GM18909 (cell line): ENCODE data around the gene HAL.
"Not testable (repeated sequence)": the region's sequence is repeated elsewhere in the genome, so short reads cannot be mapped to it uniquely, and the experiment has no call there.

Experiments used
- ATAC-seq: cut with Tn5 transposase; IDR thresholded peaks from one replicate; pipeline ENCODE4 v1.9.1; 2021; ENCODE audit warnings: mild to moderate bottlenecking; ENCODE audit not compliant: unreplicated experiment, poor library complexity

HAL gene

DNA sequence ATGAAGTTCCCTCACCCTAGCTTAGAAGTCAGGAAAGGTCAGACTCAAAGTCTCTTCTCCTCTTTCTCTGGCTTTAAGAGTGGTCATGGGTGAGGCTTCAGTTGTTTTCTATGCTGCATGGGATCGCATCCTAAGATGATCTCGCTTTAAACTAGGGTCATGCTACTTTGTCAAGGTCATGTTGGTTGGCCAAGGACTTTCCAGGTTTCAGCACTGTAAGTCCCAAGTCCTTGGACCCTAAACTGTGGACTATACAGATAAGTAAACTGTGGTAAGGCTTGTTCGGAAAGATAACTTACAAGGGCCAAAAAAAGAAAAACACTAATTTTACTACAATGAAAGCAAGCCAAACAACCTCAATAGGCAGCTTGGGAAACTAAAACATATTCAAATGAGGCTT is 17.4 kb downstream of the HAL start:
- ATAC-seq = no peak

DNA sequence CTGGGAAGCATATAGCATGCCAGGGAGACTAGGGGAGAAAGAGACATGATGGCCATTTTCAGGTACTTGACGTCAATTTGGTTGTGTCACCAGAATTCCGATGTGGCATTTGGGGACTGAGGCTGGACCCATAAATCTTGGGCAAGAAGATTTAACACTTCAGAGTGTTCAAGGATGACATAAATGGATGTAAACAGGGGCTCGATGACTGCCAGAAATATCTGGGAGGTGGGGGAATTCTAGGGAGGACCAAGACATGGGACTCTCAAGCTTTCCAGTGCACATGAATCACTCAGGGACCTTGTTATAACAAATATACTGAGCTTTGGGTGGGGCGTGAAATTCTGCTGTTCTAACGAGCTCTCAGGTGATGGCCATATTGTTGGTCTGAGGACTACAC is 17.8 kb downstream of the HAL start:
- ATAC-seq = no peak

DNA sequence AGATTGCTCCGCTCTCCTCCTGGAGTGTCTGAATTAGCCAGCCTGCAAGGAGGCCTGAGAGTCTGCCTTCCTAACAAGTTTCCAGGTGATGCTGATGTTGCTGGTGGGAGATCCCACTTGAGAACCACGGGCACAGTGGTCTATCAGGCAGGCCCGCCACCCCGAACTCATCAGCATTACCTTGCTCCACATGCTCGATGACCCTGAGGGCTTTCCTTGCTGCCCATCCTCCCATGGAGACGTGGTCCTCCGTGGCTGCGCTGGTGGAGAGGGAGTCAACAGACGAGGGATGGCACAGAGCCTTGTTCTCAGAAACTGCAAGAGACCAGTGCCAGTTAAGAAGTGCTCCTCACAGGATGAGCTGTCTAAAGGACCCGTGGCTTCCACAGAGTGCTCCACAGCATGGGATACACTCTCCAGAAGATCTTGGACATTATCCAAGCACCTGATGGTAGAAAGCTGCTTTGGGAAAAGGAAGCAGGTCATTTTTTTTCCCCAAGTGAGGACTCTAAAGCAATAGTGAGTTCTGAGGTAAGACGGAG is 18.3 kb downstream of the HAL start:
- ATAC-seq = no peak

DNA sequence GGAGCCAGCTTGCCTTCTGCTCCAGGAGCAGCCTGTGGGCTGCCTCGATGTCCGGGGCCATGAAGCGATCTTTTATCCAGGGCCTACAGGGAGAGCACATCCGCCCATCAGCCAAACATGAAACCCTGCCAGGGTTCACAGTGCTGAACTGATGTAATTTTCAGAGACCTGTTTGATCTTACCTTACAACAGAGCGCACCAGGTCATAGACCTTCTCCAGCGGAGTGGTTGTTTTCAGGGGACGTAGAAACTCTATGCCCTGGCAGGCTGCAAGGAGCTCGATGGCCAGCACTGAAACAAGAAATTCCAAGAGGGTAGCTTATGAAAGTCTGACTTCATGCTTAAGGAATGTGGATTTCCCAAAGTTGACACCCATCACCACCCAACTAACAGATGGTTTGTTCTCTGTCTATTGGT is 19.7 kb downstream of the HAL start:
- no peak for ATAC-seq

DNA sequence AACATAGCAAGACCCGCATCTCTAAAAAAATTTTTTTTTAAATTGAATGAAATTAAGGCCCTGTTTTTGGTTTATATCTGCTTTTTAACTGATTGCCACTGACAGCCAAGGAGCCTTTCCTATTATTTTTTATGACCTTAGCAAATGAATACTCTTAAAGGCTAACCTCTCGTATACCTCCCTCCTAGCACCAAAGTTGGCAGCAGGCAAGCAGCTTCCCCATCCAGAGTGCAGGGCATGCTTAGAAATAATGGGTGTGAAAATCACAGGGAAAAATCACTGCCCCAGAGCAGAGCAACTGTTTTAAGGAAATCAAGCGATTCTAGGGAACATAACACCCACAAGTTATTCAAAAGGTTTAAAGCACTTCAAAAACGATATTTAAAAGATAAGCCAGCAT is 20.7 kb downstream of the HAL start:
- no peak for ATAC-seq

DNA sequence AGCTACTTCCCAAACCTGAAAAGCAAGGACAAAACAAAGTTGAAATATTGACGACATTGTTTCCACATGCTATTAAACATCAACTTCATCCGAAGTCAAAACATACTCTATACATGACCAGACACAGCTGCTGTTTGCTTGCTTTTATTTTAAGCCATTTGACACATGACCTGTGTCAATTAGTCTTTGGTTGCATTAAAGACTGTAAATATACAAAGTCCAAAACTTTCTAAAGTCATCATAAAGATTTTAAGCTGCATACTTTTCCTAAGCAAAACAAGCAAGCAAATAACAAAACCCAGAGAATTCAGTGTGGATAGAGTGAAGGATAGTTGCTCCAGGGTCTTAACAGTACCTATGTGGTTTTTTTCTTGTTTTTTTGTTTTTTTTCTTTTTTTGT is 21.8 kb downstream of the HAL start:
- ATAC-seq = no peak

DNA sequence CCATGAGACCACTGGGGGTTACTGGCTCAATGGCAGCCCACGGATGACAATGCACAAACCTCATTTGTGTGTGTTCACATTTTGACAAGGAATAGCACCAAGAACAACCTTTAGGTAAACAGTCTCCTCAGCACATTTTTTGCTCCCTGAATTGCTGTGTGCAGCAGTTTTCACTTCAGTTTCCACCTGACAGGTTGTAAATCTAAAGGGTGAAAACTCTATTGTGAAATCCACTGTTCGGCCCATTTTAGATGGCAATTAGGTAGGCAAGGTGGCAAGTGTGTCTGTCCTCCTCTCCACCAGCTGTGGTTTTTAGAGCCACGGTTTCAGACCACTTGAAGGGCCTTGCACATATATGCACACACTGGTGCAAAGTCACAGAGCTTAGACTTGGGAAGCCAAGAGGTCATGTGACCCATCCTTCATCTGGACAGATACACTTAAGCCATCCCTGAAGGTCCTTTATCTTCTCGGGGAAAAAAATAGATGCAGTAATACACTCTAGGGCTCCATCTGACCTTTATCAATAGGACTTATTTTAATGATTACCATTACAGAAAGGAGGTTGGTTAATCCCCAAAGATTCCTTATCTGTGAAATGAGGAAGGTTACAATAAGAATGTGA is 23.2 kb downstream of the HAL start:
- no peak for ATAC-seq

DNA sequence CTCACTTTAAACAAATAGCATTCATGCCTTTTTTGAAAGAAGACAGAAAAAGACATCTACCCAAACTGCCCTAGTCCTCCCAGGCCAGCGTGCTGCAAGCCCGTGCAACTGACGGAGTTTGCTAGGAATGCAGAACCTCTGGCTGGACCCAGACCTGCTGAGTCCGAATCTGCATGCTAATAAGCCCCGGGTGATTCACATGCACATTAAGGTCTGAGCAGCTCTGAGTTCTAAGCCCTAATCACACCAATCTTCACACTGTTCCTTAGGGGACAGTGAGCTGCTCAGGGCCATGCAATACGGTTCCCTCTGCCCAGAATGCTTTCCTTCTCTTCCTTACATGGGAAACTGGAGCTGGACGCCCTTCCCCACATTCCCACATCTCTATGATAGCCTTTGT is 25.2 kb downstream of the HAL start:
- ATAC-seq = no peak

DNA sequence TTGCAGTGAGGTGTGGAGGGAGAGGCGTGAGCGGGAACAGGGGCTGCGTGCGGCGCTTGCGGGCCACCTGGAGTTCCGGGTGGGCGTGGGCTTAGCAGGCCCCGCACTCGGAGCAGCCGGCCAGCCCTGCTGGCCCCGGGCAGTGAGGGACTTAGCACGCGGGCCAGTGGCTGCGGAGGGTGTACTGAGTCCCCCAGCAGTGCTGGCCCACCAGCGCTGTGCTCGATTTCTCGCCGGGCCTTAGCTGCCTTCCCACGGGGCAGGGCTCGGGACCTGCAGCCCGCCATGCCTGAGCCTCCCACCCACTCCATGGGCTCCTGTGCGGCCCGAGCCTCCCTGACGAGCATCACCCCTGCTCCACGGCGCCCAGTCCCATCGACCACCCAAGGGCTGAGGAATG is 27.0 kb downstream of the HAL start:
- not testable (repeated sequence) for ATAC-seq

DNA sequence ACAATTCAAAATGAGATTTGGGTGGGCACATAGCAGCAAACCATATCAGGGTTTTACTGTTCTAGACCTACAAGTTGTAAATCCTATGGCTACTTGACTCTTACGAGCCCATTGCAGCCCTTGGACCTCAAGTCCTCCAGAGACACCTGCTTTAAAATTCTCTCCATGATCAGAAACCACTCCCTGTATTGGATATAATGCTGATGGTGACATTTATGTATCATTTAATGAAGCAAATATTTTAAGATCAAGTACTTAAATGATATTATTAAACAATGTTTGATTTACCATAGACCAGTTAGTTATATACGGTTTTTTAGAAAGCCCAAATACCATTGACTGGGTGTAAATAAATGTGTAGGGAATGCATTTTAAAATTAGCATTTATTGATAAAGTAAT is 28.8 kb downstream of the HAL start:
- no peak for ATAC-seq

DNA sequence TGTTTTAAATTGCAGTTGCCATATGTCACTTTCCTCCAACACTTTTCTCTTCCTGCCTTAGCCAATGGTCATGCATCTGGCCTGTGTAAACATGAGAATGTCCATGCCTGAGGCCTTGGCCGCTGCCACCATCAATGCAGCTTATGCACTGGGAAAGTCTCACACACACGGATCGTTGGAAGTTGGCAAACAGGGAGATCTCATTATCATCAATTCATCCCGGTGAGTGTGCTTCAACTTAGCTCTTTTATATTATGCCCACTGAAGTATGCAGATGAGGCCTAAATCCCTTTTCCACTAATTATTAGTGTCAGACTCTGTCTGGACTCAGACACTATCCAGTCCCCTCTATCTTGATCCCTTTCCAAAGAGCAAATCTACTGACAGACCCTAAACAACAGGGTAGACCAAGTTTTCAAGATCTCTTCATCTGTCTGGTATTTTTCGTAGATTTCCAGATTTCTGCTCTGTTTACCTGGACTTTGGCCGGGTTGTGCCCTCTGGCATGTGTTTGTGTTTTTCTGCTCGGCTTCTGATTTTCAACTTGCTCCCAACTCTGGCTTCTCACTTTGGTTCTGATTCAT is 29.8 kb downstream of the HAL start:
- no peak for ATAC-seq

DNA sequence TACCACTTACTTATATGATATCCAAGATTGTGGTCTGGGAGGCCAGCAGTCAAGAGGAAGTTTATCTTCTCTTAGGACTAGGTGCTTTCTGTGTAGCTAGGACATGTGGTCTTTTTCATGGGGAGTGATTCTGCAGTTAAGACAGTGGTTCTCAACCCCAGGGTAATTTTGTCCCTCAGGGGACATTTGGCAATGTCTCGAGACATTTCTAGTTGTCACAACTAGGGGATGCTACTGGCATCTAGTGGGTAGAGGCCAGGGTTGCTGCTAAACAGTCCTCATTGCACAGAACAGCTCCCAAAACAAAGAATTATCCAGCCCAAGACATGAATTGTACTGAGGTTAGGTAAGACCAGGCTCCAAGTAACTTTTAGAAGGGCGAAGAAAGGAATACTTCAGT is 33.0 kb downstream of the HAL start:
- no peak for ATAC-seq

DNA sequence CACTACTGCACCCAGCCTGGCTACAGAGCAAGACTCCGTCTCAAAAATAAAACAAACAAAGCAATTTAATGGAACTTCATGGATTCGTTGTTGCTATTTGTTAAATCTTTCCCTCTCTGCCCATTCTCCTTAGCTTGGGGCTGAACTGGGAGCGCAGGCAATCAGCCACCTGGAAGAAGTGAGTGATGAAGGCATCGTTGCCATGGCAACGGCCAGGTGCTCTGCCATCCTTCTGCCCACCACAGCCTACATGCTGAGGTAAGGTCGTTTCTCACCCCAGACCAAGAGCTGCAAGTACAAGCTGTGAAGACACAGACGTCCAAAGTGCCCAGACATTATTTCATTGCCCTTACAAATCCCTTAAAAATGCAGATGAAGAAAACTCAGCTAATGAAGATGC is 33.9 kb downstream of the HAL start:
- ATAC-seq = no peak

DNA sequence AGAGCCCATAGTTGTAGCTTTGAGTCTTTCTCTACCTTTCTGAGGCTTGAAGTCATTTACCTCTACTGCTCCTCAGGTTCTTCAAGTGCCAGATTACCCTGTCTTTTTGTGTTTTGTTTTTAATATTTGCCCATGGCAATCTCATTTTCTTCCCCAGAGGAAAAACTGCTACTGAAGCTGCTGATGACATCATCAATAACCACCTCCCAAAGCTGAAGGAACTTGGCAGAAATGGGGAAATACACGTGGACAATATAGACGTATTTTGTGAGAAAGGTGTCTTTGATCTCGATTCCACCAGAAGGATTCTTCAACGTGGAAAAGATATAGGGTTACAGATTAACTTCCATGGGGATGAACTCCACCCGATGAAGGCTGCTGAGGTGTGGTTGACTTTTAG is 35.9 kb downstream of the HAL start:
- no peak for ATAC-seq

DNA sequence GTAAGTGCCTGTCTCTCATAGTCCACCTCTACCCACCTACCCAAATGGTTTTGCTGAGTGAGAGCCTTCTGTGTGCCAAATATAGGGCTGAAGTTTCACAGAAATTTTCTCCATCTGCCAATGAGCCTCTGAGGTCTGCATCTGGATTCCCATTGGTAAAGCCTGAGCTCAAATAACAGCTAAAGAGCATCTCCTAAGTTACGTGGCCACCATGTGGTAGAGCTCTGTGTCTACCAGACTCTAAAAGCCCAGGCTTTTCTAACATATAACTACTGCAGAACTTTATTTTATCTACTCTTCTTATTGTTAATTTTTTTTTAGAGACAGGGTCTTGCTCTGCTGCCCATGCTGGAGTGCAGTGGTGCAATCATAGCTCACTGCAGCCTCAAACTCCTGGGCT is 37.0 kb downstream of the HAL start:
- no peak for ATAC-seq

DNA sequence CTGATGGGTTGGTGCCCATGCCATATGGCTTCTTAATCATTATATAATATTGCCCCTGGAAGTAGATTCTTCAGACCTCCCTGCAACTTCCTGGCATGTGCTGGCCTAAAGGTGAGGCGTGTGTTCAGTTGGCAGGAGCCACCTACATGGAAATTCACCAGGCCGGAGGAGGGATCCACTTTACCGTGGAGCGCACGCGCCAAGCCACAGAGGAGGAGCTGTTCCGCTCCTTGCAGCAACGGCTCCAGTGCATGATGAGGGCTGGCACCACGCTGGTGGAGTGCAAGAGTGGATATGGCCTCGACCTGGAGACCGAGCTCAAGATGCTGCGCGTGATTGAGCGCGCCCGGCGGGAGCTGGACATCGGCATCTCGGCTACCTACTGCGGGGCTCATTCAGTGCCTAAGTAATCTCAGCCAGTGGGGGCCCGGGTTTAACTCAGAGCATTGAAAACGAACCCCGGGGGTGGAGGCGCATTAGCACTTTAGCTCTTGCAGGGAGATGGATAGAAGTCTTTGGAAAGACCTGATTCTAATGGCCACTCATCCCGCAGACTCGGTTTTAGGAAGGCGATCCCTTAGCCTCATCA is 39.5 kb downstream of the HAL start:
- no peak for ATAC-seq

DNA sequence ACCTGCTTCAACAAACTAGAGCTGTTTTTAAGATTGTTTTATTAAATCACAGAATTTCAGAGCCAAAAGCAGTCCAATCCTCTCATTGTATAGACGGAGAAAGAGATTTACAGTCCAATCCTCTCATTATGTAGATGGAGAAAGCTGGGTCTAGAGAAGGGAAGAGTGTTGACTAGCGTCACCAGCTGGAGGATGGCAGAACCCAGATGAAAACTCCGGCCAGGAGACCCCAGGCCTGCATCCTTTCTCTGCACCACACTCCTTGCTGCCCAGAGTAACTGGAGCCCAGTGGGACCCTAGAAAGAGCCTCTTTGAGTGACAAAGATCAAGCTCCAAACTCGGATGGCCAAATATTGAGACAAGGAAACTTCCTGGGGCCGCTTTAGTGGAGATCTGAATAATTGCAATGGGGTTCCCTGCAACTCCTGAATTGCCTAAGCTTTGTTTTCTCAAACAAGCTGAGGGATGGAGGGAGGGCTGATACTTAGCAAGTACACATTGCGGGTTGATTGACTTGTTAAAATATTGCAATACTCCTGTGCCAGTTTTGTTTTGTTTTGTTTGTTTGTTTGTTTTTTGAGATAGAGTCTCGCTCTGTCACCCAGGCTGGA is 40.5 kb downstream of the HAL start:
- no peak for ATAC-seq

DNA sequence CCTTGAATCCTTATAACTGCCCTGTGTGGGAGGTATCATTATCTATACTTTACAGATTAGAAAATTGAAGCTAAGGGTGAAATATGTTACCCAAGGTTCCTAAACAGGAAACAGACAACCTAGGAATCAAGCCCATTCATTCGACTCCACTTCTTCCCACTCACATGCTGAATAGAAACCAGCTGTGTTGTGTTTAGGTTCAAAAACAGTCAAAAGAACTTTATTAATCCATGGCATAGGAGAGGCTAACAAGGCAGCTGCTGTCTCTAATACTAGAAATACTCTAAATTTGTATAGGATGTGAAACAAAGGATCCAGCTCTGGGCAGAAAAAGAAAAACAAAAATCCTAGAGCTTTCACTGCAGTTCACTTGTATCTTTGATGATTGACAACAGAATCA is 43.1 kb downstream of the HAL start:
- no peak for ATAC-seq

DNA sequence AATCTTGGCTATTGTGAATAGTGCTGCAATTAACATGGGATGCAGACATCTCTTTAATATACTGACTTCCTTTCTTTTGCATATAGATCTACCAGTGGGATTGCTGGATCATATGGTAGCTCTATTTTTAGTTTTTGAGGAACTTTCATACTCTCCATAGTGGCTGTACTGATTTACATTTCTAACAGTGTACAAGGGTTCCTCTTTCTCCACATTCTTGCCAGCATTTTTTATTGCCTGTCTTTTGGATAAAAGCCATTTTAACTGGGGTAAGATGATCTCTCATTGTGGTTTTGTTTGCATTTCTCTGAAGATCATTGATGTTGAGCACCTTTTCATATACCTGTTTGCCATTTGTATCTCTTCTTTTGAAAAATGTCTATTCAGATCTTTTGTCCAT is 44.6 kb downstream of the HAL start:
- ATAC-seq = no peak

DNA sequence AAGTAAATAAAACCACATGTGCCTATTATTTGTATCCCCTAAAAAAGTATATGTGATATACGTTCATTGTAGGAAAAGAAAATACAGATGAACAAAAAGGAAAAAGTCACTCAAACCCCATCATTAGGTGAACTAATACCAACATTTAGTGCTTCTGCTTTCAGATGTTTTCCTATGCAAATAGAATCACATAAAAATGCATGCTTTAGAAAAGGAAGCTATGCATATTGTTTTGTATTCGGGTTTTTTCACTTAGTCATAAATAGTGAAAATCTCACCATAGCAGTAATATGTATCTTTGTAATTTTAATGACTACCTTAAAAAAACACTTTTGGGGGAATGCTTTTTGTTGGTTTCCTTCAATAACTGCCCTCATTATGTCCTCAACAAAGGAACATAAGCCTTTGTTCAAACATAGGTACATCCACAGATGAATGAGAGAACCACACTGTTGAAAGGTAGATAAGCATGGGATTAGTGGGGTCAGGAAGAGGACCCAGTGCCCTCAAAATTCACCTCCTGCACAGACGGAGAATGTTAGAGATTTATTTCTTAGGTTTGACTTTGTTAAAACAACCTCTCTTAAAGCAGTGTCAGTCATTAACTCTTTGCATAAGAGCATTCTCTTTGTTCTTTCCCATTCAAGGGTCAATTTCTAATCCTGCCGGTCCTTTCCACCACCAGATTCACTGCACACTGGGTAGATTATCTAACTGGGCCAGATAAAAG is 46.5 kb downstream of the HAL start:
- no peak for ATAC-seq

DNA sequence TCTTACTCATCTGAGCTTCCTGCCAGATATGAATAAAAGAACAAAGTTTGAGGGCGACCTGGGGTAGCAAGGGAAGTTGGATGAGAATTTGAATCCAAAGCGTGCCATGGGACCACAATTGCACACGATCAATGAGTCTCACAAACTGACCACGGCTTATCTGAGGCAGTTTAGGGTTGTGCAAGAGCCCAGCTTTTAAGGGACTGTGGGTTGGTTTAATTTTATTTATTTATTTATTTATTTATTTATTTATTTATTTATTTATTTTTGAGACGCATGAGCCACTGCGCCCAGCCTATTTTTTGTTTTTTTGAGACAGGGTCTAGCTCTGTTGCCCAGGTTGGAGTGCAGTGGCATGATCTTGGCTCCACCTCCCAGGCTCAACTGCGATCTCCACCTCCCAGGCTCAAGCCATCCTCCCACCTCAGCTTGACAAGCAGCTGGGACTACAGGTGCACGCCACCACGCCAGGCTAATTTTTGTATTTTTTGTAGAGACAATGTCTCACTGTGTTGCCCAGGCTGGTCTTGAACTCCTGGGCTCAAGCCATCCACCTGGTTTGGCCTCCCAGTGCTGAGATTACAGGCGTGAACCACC is 51.9 kb downstream of the HAL start:
- ATAC-seq = no peak
